HEK293T (cell line): ENCODE measurements around the gene SPDYE1.
"Not testable (repeated sequence)": the region's sequence is repeated elsewhere in the genome, so short reads cannot be mapped to it uniquely, and the experiment has no call there.

Experiments used
- BHLHE40 ChIP-seq: fragments of 450-650 bp; IDR thresholded peaks from 2 replicates; pipeline ENCODE4 v1.6.1; 2016; ENCODE audit warnings: mild to moderate bottlenecking, moderate library complexity, borderline replicate concordance
- CTBP1 ChIP-seq: fragments of 450-650 bp; IDR thresholded peaks from 2 replicates; pipeline ENCODE4 v1.6.1; 2016; ENCODE audit warnings: borderline replicate concordance
- ELF4 ChIP-seq: fragments of 450-650 bp; IDR thresholded peaks from 2 replicates; pipeline ENCODE4 v1.6.1; 2017; ENCODE audit warnings: antibody characterized with exemption
- FOXK2 ChIP-seq: fragments of 450-650 bp; IDR thresholded peaks from 2 replicates; pipeline ENCODE4 v1.6.1; 2016; ENCODE audit warnings: mild to moderate bottlenecking
- FOXM1 ChIP-seq: fragments of 450-650 bp; IDR thresholded peaks from 2 replicates; pipeline ENCODE4 v1.6.1; 2017; ENCODE audit warnings: mild to moderate bottlenecking, borderline replicate concordance
- PKNOX1 ChIP-seq: fragments of 450-650 bp; IDR thresholded peaks from 2 replicates; pipeline ENCODE4 v1.6.1; 2016
- TARDBP ChIP-seq: fragments of 450-650 bp; IDR thresholded peaks from 2 replicates; pipeline ENCODE4 v1.6.1; 2016

- not testable (repeated sequence) for TF ChIP-seq TARDBP, FOXM1, ELF4, PKNOX1, CTBP1, BHLHE40, FOXK2
Measured at GRCh38 chr7:43978102-43978501, 19.6 kb upstream of the SPDYE1 start.
